ENCODE results near the gene SORL1. TPM values are rescaled to one million over a fixed set of nuclear protein-coding genes. Genes with fewer than 3 reads are reported as not detected.
"Not testable (repeated sequence)": the region's sequence is repeated elsewhere in the genome, so short reads cannot be mapped to it uniquely, and the experiment has no call there.

SORL1 gene, protein sequence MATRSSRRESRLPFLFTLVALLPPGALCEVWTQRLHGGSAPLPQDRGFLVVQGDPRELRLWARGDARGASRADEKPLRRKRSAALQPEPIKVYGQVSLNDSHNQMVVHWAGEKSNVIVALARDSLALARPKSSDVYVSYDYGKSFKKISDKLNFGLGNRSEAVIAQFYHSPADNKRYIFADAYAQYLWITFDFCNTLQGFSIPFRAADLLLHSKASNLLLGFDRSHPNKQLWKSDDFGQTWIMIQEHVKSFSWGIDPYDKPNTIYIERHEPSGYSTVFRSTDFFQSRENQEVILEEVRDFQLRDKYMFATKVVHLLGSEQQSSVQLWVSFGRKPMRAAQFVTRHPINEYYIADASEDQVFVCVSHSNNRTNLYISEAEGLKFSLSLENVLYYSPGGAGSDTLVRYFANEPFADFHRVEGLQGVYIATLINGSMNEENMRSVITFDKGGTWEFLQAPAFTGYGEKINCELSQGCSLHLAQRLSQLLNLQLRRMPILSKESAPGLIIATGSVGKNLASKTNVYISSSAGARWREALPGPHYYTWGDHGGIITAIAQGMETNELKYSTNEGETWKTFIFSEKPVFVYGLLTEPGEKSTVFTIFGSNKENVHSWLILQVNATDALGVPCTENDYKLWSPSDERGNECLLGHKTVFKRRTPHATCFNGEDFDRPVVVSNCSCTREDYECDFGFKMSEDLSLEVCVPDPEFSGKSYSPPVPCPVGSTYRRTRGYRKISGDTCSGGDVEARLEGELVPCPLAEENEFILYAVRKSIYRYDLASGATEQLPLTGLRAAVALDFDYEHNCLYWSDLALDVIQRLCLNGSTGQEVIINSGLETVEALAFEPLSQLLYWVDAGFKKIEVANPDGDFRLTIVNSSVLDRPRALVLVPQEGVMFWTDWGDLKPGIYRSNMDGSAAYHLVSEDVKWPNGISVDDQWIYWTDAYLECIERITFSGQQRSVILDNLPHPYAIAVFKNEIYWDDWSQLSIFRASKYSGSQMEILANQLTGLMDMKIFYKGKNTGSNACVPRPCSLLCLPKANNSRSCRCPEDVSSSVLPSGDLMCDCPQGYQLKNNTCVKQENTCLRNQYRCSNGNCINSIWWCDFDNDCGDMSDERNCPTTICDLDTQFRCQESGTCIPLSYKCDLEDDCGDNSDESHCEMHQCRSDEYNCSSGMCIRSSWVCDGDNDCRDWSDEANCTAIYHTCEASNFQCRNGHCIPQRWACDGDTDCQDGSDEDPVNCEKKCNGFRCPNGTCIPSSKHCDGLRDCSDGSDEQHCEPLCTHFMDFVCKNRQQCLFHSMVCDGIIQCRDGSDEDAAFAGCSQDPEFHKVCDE (N-terminal part only)
- 0.08 TPM for polyA plus RNA-seq (2013, experiment 1 of 2; ENCODE audit: insufficient read length)
- polyA plus RNA-seq (2013, experiment 2 of 2; ENCODE audit: insufficient read length), result 0.07 TPM

DNA sequence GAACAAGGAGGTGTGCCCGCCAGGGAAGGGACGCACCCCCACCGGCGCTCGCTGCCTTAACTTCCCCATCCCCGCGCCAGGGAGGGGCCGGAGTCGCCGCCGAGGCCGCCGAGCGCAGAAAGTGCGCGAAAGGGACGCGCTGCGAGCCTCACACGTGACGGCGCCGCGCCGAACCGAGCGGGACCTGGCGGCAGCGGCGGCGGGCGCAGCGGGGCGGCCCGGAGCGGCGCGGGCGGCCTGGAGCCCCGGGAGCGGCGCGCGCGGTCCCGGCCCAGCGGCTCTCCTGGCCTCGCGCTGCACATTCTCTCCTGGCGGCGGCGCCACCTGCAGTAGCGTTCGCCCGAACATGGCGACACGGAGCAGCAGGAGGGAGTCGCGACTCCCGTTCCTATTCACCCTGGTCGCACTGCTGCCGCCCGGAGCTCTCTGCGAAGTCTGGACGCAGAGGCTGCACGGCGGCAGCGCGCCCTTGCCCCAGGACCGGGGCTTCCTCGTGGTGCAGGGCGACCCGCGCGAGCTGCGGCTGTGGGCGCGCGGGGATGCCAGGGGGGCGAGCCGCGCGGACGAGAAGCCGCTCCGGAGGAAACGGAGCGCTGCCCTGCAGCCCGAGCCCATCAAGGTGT, at the start of gene SORL1:
Gene SORL1 (plus strand): TSS at position 329 of the 623 bp plus-strand sequence. CDS start 18 bp downstream, at position 347.
- DNase-seq, result peak; percentile 56

- no peak for DNase-seq
Observed at GRCh38 chr11:121405646-121406045, 46.5 kb upstream of the SORL1 start.

GRCh38 chr11:121406291-121406690, 45.8 kb upstream of the SORL1 start:
- no peak for DNase-seq

DNA sequence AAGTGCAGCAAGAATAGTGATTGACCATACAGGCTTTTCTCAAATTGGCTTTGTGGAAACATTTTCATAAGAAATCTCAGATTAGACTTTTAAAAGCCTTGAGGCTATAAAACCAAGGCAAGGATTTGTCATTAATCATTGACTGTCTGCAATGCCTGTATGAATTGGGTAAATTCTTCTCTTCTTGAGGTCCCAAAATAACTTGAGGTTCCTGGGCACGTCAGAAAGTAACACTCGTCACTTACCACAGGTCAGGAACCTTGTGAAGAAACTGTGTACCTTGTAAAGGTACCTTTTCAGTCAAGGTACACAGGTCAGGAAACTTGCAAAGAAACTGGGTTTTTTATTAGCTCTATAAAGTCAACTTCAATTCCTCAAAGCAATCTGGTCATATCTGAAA, 43.3 kb upstream of the SORL1 start:
- DNase-seq, result no peak

DNA sequence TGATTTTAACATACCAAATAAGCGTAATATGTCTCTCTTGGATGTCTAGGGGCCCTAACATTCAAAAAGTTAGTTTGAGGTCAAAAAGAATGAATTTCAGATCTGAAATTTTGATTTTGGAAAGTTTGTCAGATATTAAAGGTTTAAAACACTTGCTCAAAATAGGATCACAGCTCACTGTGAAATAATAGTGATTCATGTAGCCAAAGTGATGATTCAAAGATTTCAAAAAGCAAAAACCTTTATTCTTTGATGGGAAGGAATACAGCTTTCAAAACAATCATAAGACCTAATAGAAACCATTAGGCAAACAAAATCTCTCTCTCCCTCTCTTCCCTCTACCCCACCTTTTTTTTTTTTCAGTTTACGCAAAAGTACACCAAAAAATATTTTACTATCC, 42.1 kb upstream of the SORL1 start:
- DNase-seq, result not testable (repeated sequence)

- not testable (repeated sequence) for DNase-seq
Observed at GRCh38 chr11:121411330-121411729, 40.8 kb upstream of the SORL1 start.

DNA sequence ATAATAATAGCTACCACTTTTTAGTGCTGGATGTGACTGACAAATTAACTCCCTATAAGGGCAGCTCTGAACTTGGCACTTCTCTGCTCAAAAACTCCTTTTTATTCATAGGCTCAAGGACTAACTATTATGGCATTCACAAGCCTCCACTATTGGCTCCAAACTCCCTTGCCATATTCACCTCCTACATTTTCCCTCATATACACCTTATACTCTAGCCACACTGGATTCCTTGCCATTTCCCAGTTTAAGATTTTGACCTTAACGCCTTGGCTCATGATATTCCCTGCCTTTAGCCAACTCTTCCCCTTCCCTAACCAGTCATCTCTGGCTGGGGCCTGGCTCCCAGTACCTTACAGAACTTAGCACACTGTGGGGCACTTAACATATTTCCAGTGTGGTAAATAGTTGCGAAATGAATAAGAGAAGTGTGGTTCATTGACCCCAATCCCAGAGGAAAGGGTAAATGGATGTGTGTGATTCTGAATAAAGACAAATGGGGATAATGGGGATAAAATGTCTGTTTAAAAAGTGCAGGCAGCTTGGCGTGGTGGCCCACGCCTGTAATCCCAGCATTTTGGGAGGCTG, 40.0 kb upstream of the SORL1 start:
- no peak for DNase-seq

DNA sequence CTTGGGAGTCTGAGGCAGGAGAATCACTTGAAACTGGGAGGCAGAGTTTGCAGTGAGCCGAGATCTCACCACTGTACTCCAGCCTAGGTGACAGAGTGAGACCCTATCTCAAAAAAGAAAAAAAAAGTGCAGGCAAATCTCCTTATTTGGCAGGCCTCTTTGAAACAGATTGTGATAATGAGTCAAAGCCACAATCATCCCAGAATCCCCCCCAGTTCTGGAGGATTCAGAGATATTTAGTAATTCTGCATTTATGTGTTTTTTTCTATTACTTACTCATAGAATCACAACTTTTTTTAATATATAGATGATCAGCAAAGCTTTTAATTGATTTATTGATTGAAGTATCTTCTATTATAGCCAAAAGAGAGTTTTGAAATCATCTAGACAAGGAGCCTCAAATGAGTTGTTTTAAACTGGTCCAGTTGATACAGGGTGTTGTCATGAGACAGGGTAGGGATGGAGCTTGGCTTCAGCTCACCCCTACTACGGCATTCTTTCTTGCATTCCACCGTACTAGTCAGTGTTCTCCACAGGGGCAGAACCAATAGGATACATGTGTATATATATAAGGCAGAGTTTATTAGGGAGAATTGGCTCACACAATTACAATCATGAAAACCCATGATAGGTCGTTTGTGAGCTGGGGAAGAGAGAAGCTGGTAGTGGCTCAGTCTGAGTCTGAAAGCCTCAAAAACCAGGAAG, 39.3 kb upstream of the SORL1 start:
- peak; percentile 15 for DNase-seq

DNA sequence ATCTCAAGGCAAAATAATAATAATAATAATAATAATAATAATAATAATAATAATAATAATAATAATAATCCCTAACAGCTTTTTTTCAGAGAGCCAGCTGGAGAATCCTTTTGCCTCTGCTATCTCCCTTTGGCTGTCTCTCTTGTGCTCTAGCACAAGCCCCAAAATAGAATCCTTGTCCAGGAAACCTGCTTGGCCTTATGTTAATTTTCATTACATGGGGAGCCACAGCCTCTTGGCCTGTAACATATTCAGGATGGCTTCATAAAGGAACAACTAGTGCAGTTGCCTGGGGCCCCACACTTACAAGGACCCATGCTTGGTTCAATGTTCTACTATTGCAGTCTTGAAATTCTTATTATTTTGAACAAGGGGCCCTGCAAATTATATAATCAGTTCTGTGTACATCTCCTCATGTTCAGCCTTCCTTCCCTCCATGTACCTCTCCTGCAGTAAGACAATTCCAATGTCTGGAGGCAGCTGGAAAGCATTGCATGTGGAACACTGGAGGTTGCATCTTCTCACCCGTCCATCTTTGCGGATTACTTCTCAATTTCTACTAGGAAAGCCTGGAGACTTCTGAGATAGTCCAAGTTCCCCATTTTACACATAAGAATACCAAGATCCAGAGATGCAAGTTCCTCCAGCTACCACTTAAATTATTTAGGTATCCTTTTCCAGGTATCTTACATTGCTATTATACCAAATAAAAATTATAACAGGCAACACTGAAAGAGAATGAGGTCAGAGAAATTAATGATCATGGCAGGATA, 37.8 kb upstream of the SORL1 start:
- DNase-seq, result no peak

DNA sequence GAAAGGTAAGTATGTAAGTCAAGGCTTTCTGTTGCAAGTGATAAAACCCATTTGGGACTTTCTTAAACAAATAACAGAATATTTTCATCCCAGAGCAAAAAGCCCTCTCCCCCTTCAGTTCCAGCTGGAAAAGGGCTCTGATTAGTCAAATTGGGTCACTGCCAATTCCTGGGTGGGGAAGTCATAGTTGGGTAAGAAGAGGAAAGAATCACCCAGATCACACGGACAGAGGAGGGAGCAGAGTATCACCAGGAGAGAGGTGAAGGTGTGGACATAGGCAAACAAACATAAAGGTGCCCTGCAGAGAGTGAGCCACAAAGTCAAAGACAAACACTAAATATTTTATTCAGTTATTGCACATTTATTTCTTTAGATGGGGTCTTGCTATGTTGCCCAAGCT, 36.3 kb upstream of the SORL1 start:
- DNase-seq, result peak; percentile 19

DNA sequence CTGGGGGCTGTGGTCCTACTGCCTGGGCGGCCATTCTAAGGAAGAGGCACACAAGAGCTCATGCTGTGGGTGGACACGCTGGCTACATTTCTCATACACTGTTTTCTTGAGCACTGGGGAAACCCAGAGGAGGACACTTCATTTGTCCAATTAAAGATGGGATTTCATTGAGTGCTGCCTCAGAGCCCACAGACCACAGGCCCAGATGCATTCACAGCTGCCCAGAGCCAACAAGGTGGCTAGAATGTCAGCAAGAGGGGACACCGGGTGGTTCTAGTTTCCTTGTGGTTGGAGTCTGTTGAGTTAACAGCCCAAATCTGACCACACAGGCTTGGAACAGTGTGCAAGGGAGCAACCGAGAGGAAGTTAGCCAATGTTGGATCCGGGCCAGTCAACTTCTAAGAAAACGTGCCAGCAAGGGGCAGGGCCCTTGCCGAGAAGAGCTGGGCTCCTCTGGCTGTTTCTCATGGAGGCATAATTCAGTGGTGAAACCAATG, 35.0 kb upstream of the SORL1 start:
- DNase-seq, result peak; percentile 67

- no peak for DNase-seq
Observed at GRCh38 chr11:121417607-121418006, 34.5 kb upstream of the SORL1 start.

DNA sequence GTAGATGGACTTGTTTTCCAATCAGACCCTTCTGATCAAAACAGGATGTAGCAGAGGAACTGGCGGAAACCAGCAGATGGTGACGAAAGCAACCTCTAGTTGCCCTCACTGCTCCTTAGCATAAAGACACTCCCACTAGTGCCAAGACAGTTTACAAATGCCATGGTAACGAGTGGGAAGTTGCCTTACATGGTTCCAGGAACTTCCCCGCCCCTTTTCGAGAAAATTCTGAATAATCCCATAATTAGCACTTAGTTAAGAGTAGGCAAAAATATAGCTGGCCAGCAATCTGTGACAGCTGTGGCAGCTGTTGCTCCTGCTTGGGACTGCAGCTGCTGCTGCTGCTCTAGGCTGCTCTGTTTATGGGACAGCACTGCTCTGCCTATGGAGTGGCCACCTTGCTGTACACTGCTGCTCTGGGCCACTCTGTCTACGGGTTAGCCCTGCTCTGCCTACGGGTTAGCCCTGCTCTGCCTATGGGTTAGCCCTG, 33.4 kb upstream of the SORL1 start:
- DNase-seq, result no peak

- no peak for DNase-seq
Observed at GRCh38 chr11:121419836-121420235, 32.3 kb upstream of the SORL1 start.

- no peak for DNase-seq
Observed at GRCh38 chr11:121420398-121420797, 31.7 kb upstream of the SORL1 start.

DNA sequence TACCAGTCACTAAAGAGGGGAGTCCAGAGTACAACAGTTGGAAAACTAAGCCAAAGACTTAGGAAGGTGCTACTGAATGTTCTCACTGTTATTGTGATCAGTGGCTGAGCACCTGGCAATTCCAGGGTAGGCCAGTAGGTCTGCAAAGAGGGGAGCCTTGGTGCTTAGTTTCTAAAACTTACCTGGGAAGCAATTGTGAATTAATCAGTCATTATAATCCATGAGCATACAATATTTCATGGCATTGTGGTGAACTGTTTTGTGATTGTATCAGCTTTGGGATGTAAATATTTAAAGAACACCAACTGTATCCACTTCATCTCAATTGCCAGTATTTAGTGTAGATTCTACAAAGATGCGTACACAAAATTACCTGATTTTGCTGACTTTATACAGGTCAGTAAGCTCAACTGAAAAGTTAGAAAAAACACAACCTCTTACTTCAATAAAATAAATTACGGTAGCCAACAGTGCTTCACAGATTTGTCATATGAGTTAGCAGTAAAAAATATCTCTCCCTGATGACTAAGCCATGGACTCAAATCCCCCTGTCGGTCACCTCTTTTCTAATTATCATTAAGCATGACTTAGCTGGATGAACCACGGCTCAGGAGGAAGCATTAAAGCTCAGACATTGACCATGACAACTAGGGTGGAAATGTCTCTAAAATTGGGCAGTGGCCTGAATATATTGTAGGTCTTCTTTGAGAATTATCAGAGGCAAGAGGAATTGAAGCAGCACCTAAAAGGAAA, 30.8 kb upstream of the SORL1 start:
- no peak for DNase-seq

GRCh38 chr11:121422675-121423074, 29.4 kb upstream of the SORL1 start:
- DNase-seq, result no peak

GRCh38 chr11:121425828-121426227, 26.3 kb upstream of the SORL1 start:
- DNase-seq, result no peak
